Fibroblast of gingiva (primary cell): ENCODE results near the gene CAMK4.

Experiments used
- DNase-seq: peaks from one replicate; pipeline ENCODE4 v3.0.0-alpha.2; 2011; ENCODE audit warnings: low read depth

CAMK4 gene

DNA sequence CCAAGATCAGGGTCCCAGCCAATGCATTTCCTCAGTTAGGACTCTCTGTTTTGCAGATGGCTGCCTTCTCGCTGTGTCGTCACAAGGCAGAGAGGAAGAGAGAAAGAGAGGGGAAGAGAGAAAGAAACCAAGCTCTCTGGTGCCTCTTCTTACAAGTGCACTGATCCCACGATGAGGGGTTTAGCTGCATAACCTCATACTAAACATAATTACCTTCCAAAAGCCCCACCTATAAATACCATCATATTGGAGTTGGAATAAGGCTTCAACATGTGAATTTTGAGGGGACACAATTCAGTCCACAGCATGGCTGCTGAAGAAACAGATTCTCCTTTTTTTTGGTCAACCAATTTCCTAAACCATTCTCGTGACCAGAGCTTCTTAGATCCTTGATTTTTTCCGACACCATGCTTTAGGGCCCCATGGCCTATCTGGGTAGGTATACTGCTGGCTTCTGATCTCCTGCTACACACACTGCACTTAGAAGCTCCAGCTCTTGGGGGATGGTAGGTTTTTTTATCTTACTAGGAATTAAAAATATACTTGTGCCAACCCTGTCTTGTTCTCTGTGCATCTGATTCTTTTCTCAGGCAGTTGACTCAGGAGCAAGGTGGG lies 5.1 kb downstream of the CAMK4 start:
- no peak for DNase-seq

DNA sequence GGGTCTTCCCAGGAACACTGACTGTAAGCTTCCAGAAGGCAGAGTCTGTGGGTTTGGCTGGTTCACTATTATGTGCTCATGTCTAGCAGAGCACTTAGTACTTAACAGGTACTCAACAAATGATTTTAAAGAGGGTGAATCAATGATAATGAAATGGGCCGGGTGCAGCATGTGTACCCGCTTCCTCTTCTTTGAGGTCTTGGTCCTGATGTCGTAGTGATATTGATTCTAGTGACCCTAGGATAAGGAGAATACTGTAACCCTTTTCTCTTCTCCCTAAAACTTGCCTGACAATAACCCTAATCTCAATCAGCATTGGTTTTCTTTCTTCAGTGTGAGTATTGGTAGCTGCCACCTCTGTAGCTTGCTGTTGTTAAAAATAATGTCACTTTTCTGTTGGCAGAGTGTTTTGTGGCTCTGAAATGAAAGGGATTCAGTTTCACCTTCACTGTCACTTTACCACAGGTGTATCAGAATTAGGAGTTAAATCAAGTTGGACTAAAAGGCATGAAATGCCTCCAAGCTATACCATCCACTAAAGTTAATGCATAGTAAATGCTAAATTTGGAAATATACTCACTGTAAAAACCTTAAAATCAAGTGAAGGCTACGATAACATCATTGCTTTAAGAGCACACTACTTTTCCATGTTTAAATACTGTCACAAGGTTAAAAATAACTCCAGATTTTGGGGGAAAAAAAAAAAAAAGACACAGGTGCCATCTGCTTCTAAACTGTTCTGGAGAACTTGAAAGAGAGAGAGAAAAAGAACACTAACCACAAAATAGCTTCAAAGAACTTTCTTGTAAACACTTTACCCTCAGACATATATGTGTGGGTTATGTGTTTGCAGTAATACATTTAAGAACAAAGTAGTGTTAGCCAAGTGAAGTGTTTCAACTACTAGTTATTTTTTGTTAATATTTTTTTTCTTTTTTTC lies 6.0 kb downstream of the CAMK4 start:
- DNase-seq, result no peak

GRCh38 chr5:111231119-111231518 lies 6.9 kb downstream of the CAMK4 start:
- DNase-seq, result no peak

- no peak for DNase-seq
Measured at GRCh38 chr5:111232311-111233051, 8.3 kb downstream of the CAMK4 start.

DNA sequence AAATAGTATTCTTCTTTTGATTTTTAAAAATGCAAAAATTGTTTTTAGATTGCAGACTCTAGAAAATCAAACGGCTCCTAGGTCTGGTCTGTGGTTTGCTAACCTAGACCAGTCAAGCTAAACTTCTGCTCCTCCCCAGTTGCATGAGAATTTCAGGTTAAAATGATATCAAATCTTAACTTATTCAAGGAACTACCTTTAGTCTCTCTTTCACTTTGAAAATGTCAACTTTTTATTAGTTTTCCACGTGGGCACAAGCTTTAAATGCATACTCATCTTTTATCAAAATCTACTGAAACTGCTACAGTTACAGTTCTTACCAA lies 8.8 kb downstream of the CAMK4 start:
- no peak for DNase-seq

DNA sequence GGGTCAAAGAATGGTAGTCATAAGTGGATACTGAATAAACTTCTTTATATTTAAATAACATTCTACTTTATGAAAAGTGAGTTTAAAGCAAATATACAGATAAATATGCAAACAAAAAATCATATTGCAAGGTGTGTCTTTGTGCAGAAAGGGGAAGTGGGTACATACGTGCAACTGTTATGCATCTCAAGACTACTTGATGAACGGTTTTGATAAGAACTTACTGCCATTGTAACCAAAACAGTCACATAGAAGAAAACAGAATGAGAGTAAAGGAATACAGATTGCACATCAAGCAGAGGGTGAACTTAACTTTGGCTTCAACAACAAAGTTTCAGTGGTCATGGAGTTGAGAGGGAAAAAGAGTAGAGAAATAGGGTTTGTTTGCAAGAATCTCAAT lies 9.9 kb downstream of the CAMK4 start:
- DNase-seq, result no peak

DNA sequence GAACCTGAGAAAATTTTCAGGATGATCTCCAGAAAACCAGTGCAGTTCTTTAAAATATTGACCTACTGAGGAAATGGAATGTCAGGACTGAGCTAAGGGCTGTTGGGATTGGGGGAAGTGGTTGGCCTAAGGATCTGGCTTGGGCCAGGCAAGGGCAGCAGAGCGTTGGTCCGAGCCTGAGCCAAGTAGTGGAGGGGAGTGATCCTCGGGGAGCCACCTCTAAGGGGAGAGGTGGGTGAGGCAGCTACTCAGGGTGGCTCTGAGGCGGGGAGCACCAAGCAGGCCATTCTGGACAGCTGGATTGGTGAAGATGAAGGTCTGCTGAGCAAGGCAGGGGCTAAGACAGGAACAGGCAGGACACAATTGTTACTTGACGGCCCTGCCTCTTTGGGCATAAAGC lies 11.5 kb downstream of the CAMK4 start:
- DNase-seq, result no peak

DNA sequence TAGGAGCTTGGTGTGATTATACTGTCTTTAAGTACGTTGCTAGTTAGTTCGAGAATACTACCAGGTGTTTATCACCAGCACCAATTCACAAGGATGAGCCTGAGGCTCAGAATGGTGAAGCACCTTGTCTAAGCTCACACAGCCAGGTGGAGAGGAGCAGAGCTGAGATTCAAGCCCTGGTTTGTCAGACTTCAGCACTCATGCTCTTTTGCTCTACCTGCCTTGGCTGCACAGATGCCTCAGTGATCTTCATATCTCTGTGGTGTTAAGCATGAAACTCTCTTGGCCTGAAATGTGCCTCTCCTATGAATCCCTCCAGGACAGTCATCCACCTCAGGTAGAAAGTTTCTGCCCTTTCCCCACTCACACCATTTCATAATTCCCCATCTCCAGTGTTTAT lies 12.2 kb downstream of the CAMK4 start:
- no peak for DNase-seq

DNA sequence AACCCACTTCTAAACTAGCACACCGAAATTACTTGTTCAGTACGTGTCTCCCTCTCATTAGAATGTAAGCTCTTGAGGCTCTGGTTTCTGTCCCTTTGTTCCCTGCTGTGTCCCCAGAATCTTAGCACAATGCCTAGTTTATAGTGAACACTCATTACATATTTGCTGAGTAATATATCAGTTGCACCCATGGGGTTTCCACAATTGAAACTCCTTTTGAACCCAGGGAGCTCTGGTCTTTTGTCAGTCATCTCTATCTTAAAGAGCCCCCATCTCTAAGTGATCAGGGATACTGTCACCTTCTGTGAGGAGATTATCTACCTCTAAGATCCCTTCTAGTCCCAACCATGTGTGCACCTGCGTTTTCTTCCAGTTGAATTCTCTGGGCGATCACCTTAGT lies 12.8 kb downstream of the CAMK4 start:
- DNase-seq, result no peak

- DNase-seq, result no peak
Measured at GRCh38 chr5:111237470-111237869, 13.3 kb downstream of the CAMK4 start.

DNA sequence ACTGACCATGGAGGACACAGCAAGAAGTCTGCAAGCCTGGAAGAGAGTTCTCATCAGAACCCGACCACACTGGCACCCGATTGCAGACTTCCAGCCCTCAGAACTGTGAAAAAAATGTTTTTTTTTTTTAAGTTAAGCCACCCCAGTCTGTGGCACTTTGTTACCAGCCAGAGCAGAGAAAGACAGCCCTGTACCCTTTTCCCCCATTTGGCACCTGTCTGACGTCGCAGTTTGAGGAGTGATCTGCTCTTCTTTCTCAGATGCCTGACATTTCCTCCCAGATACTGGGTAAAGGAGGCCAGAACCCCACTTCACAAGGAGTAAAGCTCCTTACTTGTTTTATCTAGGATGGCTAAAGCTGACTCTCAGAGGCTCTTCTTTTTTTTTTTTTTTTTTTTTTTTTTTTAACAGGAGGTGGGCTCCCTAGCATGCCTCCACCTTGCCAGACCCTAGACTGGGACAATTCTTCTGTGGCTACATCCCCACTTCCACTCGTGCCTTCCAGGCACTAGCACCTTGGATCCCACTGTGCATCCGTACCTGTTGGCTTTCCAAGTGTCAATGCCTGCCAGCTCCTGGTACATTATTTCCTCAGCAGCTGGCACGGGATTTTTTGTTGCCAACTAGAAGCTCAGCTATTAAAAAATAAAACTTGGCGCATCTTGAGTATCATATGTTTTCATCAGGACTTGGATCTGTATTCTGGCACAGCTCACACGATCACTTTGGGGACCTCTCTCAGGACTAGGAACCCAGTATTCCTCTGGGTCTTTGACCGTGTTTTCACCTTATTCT lies 14.4 kb downstream of the CAMK4 start:
- no peak for DNase-seq

DNA sequence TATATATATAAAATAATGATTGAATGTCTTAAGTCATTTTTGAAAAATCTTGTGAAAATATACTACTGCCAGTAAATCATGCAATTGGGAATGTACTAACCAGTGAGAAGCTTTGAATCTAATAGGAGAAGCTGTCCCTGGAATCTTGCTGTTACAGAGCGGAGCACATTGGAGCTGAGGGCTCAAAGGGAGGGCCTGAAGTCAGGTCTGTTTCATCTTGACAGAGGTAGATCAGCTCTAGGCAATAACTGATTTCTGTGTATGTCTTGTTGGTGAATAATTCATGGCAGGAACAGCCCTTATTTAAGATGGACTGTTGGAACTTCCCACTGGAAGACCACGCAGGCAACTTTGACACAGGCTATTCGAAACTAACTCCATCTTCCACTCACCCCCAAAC lies 17.5 kb downstream of the CAMK4 start:
- DNase-seq, result no peak

DNA sequence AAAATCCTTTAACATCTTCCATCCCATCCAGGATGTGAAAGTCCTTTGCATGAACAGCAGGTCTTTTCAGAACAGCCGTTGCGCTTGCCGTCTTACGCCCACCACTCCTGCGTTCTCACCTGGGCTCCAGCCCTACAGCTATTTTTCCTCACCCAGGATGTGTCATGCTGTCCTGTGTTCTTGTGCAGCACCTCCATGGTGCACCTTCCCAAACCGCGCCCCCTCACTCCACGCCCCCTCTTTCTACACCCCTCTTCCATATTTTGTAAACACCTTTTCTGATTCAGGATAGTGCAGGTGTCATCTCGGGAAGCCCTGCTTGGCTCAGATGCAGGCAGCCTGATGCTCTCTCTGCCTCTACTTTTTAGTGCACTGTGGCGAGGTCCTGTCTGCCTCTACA lies 18.4 kb downstream of the CAMK4 start:
- DNase-seq, result no peak

DNA sequence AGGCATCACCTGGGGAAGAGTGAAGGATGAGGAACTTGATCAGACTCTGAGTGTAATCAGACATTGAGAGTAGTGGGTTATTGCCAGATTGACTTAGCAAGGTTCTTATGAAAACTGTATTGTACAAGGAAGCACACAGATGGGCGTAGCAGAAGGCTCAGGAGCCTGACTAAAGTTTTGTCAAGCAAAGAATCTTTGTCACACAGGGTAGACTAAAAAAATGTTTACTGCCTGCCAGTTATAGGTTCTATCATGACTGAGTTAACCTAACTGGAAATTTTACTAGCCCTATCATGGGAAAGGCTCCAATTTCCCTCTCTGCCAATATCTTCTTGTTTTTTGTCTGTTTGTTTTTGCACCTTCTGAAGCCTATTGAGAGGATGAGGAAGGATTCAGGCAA lies 19.1 kb downstream of the CAMK4 start:
- DNase-seq, result no peak

DNA sequence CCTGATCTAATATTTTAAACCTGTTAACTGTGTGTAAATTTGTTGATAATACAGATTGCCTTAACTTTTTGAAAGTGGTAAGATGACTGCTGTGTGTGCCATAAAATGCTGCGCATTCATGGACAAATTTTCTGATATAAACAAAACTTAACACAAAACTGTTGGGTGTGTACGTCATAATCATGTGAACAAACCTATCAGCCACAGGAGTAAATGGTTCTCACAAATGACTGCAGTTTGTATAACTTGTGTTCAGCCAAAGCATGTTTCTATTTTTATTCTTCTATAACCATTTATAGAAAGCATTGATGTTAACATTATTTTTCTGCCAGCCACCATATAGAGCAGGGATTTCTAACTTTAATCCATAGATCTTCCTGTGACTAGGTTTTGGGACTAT lies 21.5 kb downstream of the CAMK4 start:
- DNase-seq, result no peak

- no peak for DNase-seq
Measured at GRCh38 chr5:111246459-111246858, 22.3 kb downstream of the CAMK4 start.

DNA sequence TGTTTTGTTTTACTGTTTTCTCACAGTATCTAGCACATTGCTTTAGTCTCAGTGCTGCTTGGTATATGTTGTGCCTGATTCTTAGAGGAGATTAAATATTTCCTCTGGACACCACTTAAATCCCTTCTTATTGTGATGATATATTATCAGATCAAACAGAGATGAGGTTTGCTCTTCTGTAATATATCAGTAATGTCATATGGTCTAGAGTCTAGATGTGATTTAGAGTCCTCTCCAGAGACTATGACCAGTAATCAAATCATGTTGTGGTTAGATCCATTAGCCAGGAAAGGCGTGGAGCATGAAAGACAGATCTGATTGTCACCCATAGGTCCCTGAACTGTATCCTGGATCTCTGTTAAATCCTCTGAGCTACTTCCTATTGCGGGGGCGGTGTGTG lies 24.4 kb downstream of the CAMK4 start:
- no peak for DNase-seq

DNA sequence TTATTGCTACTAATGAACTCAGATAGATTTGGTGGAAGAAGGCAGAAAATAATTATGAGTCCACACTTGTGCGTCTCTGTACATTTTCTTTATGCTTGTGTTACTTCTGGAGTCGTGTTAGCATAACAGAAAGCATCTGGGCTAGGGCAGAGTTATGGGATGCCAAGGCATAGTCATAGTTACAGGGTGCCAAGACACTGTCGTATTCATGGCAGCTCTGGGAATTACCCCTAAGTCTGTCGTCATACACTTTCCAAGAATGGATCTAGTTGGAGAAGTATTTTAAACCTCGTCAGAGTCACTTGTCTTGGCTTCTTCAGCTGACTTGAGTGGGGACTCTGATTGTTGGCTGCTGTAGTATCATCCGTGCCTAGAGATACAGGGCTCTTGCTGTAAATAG lies 27.7 kb downstream of the CAMK4 start:
- peak; percentile 5 for DNase-seq

- DNase-seq, result no peak
Measured at GRCh38 chr5:111252799-111253545, 28.8 kb downstream of the CAMK4 start.

- no peak for DNase-seq
Measured at GRCh38 chr5:111254613-111255012, 30.4 kb downstream of the CAMK4 start.

DNA sequence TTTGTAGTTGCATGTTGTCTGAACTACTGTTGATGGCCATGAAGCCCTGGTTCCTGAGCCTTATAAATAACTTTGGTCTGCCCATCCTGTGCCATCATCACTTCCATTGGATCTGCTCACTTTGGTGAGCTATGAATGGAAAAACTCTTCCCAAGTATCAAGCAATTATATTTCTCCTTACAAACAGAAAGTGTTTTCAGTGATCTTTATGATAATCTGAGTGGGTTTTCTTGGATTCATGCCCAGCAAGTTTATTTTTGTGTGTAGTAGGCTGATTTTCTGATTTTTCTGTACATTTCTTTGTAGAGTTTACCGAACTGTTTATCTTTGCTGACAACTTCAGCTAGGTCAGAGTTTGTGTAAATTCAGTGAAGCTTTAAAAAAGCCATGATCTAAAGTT lies 31.0 kb downstream of the CAMK4 start:
- DNase-seq, result no peak

DNA sequence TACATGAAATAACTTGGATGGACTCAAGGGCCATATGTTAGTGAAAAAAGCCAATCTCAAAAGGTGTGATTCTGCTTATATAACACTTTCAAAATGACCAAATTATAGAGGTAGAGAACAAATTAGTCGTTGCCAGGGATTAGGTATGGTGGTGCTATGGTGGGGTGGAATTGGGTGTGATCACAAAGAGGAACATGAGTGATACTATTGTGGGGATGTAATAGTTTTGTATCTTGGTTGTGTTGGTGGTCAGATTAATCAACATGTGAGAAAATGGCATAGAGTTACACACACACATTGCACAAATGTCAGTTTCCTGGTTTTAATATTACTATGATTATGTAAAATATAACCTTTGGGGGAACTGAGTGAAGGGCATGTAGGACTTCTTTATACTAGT lies 31.9 kb downstream of the CAMK4 start:
- no peak for DNase-seq
